Panc1 (cell line): ENCODE results near the gene LTC4S.
A peak's percentile ranks its signal among the peaks of the same experiment; 100 is the strongest.

Experiments used
- POLR2AphosphoS5 ChIP-seq: IDR thresholded peaks from 2 replicates; pipeline ENCODE4 v1.6.1; 2012; ENCODE audit warnings: mild to moderate bottlenecking, low read depth, low read length, moderate library complexity
- SIN3A ChIP-seq: IDR thresholded peaks from 2 replicates; pipeline ENCODE4 v1.6.1; 2012; ENCODE audit warnings: low read depth, mild to moderate bottlenecking, low read length, moderate library complexity, borderline replicate concordance; ENCODE audit not compliant: insufficient read depth
- TCF7L2 ChIP-seq: IDR thresholded peaks from 2 replicates; pipeline ENCODE4 v1.6.1; 2011; ENCODE audit warnings: mild to moderate bottlenecking, low read depth, low read length, inconsistent platforms
- TF ChIP-seq, protein P1 (sequence below): fragments of 450-650 bp; IDR thresholded peaks from 2 replicates; pipeline ENCODE4 v1.5.1; 2017; ENCODE audit warnings: mild to moderate bottlenecking

DNA sequence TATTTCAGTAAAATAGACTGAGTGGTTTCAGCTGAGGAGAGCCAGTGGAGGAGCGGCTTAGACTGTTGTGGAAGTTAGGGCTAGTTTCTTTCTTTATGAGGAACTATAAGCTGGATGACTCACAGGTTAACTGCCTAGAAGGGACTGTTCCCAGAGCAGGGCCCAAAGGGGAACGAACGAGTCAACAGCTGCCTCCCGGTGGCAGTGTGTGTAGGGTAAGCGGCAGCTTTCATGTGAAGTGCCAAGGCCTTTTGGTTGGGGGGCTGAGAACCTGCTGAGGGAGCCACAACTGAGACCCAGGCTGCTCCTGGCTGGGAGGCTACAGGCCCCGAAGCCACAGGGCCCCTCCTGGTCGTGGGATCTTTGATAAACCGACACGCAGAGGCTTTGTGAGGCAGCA, 33.9 kb downstream of the LTC4S start:
- TF ChIP-seq, protein P1, sequence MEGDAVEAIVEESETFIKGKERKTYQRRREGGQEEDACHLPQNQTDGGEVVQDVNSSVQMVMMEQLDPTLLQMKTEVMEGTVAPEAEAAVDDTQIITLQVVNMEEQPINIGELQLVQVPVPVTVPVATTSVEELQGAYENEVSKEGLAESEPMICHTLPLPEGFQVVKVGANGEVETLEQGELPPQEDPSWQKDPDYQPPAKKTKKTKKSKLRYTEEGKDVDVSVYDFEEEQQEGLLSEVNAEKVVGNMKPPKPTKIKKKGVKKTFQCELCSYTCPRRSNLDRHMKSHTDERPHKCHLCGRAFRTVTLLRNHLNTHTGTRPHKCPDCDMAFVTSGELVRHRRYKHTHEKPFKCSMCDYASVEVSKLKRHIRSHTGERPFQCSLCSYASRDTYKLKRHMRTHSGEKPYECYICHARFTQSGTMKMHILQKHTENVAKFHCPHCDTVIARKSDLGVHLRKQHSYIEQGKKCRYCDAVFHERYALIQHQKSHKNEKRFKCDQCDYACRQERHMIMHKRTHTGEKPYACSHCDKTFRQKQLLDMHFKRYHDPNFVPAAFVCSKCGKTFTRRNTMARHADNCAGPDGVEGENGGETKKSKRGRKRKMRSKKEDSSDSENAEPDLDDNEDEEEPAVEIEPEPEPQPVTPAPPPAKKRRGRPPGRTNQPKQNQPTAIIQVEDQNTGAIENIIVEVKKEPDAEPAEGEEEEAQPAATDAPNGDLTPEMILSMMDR: no peak
- TF ChIP-seq SIN3A (no peak), POLR2AphosphoS5 (peak; percentile 74), TCF7L2 (peak; percentile 88)
